Neural cell (in vitro differentiated cells): ENCODE measurements around the gene PARD3B.

Experiments used
- EP300 ChIP-seq: fragments of 450-650 bp; conservative IDR thresholded peaks from 2 replicates; pipeline ENCODE4 v1.6.1; 2014; ENCODE audit warnings: antibody characterized with exemption, mild to moderate bottlenecking, moderate library complexity; ENCODE audit not compliant: poor library complexity, severe bottlenecking
- EZH2 ChIP-seq: fragments of 200-600, 300-800 bp; shearing (Covaris generic), sonication (generic); IDR thresholded peaks from 2 replicates; pipeline ENCODE4 v1.6.1; 2014; ENCODE audit warnings: antibody characterized with exemption, low read length, borderline replicate concordance, mild to moderate bottlenecking; ENCODE audit not compliant: insufficient read depth, poor library complexity, severe bottlenecking
- POLR2AphosphoS5 ChIP-seq: IDR thresholded peaks from 2 replicates; pipeline ENCODE4 v1.6.1; 2012
- SMC3 ChIP-seq: fragments of 450-650 bp; conservative IDR thresholded peaks from 2 replicates; pipeline ENCODE4 v1.6.1; 2014; ENCODE audit warnings: antibody characterized with exemption, mild to moderate bottlenecking, moderate library complexity; ENCODE audit not compliant: poor library complexity
- TAF1 ChIP-seq: IDR thresholded peaks from 2 replicates; pipeline ENCODE4 v1.6.1; 2012; ENCODE audit warnings: low read depth
- TF ChIP-seq, protein P1 (sequence below): fragments of 450-650 bp; IDR thresholded peaks from 2 replicates; pipeline ENCODE4 v1.5.1; 2014; ENCODE audit warnings: antibody characterized with exemption, mild to moderate bottlenecking, moderate library complexity; ENCODE audit not compliant: poor library complexity, severe bottlenecking
- TF ChIP-seq, protein P2 (sequence below): IDR thresholded peaks from 2 replicates; pipeline ENCODE4 v1.6.1; 2012; ENCODE audit warnings: borderline replicate concordance

DNA sequence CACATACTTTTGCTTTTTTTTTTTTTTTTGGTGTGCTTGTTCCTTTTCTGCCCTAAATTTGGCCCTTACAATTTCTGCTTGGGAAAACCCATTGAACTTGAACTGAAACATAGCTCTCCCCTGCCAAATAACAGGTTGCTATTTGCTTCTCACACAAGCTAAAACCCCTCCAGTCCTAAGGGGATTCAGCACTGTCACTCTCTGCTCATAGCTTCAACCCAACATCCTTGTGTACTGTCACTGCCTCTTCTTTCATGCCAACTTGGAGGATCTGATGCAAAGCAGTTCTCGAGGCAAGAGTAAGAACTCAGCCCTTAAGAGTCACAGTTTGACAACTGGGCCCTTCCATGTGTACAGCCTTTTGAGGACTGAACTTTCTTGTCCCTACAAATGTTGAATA is 1106.4 kb downstream of the PARD3B start:
- TF ChIP-seq, protein P1, sequence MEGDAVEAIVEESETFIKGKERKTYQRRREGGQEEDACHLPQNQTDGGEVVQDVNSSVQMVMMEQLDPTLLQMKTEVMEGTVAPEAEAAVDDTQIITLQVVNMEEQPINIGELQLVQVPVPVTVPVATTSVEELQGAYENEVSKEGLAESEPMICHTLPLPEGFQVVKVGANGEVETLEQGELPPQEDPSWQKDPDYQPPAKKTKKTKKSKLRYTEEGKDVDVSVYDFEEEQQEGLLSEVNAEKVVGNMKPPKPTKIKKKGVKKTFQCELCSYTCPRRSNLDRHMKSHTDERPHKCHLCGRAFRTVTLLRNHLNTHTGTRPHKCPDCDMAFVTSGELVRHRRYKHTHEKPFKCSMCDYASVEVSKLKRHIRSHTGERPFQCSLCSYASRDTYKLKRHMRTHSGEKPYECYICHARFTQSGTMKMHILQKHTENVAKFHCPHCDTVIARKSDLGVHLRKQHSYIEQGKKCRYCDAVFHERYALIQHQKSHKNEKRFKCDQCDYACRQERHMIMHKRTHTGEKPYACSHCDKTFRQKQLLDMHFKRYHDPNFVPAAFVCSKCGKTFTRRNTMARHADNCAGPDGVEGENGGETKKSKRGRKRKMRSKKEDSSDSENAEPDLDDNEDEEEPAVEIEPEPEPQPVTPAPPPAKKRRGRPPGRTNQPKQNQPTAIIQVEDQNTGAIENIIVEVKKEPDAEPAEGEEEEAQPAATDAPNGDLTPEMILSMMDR = no peak
- TF ChIP-seq EZH2 (no peak), TAF1 (no peak), EP300 (no peak), POLR2AphosphoS5 (no peak), SMC3 (no peak)
- TF ChIP-seq, protein P2, sequence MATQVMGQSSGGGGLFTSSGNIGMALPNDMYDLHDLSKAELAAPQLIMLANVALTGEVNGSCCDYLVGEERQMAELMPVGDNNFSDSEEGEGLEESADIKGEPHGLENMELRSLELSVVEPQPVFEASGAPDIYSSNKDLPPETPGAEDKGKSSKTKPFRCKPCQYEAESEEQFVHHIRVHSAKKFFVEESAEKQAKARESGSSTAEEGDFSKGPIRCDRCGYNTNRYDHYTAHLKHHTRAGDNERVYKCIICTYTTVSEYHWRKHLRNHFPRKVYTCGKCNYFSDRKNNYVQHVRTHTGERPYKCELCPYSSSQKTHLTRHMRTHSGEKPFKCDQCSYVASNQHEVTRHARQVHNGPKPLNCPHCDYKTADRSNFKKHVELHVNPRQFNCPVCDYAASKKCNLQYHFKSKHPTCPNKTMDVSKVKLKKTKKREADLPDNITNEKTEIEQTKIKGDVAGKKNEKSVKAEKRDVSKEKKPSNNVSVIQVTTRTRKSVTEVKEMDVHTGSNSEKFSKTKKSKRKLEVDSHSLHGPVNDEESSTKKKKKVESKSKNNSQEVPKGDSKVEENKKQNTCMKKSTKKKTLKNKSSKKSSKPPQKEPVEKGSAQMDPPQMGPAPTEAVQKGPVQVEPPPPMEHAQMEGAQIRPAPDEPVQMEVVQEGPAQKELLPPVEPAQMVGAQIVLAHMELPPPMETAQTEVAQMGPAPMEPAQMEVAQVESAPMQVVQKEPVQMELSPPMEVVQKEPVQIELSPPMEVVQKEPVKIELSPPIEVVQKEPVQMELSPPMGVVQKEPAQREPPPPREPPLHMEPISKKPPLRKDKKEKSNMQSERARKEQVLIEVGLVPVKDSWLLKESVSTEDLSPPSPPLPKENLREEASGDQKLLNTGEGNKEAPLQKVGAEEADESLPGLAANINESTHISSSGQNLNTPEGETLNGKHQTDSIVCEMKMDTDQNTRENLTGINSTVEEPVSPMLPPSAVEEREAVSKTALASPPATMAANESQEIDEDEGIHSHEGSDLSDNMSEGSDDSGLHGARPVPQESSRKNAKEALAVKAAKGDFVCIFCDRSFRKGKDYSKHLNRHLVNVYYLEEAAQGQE = no peak
